Measurements from ENCODE around the gene NXPE3.

GRCh38 chr3:101865751-101866509 is 86.9 kb downstream of the NXPE3 start:
- TF ChIP-seq CTCF (IDR thresholded peaks at IDR 0.05) (no peak), POLR2A (IDR thresholded peaks at IDR 0.05) (no peak), POLR2AphosphoS5 (IDR thresholded peaks at IDR 0.05) (no peak), EP300 (IDR thresholded peaks at IDR 0.05) (no peak)
